Stromal cell of bone marrow (primary cell): Measurements from ENCODE around the gene TP53BP1.
"Not testable (repeated sequence)": the region's sequence is repeated elsewhere in the genome, so short reads cannot be mapped to it uniquely, and the experiment has no call there.

ENCODE experiments used
- DNase-seq: peaks from one replicate; pipeline ENCODE4 v3.0.0-alpha.2; 2012; ENCODE audit warnings: low read depth

TP53BP1 gene

GRCh38 chr15:43420435-43420834 is 72.5 kb downstream of the TP53BP1 start:
- DNase-seq = no peak

DNA sequence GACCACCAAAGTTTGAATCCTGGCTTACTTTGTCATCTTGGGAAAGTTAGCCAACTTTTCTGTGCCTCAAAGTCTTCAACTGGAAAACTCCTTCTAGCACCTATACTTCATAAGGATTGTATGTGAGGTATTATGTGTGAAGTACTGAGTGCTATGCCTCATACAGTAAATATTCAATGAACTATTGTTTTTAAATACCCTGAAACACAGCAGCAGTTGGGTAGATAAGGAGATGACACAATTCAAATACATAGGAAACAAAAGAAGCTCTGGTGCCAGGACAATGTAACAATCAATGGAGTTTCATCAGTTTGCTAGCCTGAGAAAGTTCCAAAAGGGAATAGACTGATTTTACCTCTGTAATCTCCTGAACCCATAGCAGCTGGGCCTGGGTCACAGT is 78.8 kb downstream of the TP53BP1 start:
- DNase-seq = no peak

GRCh38 chr15:43412096-43412495 is 80.9 kb downstream of the TP53BP1 start:
- no peak for DNase-seq

- DNase-seq = peak; percentile 17
Measured at GRCh38 chr15:43410572-43411214, 82.3 kb downstream of the TP53BP1 start.

DNA sequence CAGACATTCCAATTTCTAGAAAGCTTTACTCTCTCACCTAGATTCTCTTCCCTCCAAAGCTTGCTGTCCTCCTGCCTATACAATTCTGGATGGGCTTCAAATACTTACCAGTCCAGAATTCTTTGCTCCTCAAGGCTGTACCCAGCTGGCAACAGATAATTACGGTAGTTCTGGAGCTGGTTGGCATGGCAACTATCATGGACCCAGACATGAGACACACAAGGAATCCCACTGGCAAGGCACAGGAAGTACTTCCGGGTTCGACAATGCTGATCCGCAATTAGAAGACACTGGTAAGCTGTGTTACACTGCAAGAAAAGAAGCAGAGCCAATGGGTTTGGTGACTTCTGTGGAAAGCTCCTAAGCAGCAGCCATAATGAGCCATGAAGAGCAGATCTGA is 84.2 kb downstream of the TP53BP1 start:
- no peak for DNase-seq

DNA sequence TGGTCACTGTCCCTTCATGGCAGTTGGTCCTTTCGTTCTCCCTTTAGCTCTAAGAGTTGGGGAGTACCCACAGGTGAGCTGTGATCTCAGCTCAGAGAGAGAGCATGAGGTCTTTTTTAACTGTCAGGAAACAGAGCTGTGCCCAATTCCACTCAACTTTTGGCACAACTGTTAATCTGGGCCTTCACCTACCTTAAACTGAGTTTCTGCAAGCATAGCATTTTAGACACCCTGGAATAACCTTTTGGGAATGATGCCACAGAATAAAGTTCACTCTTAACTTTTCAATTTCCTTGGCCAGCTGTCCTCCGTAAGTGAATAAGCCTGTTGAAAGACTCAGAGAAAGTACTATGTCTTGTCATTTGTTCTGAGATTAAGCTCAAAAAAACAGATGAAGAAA is 86.1 kb downstream of the TP53BP1 start:
- DNase-seq = no peak

- DNase-seq = no peak
Measured at GRCh38 chr15:43406189-43406588, 86.8 kb downstream of the TP53BP1 start.

GRCh38 chr15:43404130-43404529 is 88.8 kb downstream of the TP53BP1 start:
- no peak for DNase-seq

GRCh38 chr15:43403616-43404015 is 89.3 kb downstream of the TP53BP1 start:
- DNase-seq = no peak

- DNase-seq = no peak
Measured at GRCh38 chr15:43402255-43402654, 90.7 kb downstream of the TP53BP1 start.

GRCh38 chr15:43393592-43393991 is 99.4 kb downstream of the TP53BP1 start:
- DNase-seq = not testable (repeated sequence)

DNA sequence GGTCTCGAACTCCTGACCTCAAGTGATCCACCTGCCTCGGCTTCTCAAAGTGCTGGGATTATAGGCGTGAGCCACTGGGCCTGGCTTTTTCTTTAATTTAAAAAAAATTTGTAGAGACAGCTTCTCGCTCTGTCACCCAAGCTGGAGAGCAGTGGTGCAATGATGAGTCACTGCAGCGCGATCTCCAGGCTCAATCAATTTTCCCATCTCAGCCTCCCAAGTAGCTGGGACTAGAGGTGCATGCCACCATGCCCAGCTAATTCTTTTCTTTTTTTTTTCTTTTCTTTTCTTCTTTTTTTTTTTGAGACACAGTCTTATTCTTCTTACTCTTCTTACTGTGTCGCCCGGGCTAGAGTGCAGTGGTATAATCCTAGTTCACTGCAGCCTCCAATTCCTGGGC is 102.2 kb downstream of the TP53BP1 start:
- DNase-seq = no peak

- no peak for DNase-seq
Measured at GRCh38 chr15:43383070-43383469, 109.9 kb downstream of the TP53BP1 start.

GRCh38 chr15:43382310-43382709 is 110.6 kb downstream of the TP53BP1 start:
- DNase-seq = no peak

DNA sequence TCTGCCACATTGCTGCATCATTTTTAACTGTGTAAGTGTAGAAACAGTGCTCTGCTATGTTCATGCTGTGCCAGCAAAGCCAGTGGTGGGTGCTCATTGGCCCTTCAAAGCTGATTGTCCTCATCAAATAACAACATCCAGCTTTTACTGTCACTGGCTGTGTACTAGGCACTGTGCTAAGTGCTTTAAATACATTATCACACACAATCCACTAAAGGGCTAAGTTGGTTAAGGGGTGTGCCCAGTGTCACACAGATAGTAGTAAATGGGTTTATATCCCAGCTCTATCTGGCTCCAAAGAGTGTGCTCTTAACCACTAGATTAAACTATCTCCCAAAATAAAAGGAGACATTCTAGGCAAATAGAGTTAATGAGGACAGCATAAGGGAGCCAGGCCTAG is 114.4 kb downstream of the TP53BP1 start:
- DNase-seq = no peak

DNA sequence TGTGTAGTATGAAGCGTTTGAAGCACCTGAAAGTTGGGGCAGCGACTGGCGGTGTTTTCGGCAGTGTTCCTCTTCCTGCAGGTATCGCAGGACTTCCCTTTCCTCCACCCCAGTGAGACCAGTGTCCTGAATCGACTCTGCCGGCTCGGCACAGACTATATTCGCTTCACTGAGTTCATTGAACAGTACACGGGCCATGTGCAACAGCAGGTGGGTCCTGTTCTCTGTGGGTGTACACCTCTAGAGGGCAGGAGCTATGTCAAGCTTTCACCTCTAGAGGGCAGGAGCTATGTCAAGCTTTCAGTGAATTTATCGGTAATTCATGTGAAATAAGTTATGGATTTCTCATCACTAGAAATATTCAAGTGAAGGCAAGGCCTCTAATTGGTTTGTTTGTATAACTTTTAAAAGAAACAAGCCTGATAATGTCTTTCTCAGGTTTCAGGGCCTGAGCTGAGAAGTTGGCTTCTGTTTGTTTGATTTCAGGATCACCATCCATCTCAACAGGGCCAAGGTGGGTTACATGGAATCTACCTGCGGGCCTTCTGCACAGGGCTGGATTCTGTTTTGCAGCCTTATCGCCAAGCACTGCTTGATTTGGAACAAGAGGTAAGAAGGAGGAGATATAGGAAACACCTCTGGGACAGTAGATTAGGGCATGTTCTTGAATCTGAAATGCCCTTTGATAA is 116.8 kb downstream of the TP53BP1 start:
- DNase-seq = peak; percentile 19

DNA sequence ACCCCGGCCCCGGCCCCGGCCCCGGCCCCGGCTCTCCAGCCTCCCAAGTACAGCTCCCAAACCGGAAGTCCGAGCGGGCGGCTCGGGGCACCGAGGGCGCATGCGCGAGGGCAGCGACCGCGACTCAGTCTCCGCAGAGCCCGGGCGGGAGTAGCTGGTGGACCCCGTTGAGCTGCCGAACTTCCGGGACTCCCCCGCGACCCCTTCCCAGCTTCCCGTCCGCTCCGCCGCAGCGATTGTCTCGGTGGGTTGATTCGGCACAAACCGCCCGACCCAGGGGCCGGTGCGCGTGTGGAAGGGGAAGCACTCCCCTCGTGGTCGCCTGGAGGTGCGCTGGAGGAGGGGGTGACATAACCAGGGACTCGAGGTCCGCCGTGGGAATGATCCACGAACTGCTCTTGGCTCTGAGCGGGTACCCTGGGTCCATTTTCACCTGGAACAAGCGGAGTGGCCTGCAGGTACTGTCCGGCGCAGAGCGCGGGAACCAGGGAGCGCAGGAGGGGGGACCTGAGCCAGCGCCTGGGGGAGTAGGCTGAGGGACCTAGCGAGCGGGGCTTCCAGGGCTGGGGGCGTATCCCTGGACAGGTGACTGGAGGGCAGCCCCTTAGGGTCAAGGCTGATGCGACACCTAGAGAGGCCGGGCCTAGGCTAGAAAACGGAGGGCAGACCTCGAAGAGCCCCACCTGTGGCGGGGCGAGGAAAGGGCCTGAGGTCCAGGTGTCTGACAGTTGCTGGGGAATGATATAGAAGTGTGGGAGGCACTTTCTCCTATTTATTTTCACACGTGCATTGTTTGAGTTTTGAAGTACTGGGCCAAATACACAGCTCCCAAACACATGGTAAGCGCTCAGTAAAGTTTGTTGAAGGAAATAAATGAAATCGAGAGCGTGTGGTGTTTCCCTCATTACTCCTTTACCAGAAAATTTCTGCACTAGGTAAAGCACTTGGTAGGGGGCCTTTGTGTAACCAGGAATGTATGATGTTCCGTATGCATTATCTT is 121.7 kb downstream of the TP53BP1 start, which contains the start of the genes TUBGCP4 and ZSCAN29:
TSS of gene TUBGCP4 (plus strand) at position 127 of the 1,000 bp plus-strand sequence. CDS start at position 381, 254 bp downstream.
TSS of gene ZSCAN29 (minus strand) at position 69 of the 1,000 bp plus-strand sequence. CDS start 1,130 bp downstream, outside the sequence.
- DNase-seq = peak; percentile 45

DNA sequence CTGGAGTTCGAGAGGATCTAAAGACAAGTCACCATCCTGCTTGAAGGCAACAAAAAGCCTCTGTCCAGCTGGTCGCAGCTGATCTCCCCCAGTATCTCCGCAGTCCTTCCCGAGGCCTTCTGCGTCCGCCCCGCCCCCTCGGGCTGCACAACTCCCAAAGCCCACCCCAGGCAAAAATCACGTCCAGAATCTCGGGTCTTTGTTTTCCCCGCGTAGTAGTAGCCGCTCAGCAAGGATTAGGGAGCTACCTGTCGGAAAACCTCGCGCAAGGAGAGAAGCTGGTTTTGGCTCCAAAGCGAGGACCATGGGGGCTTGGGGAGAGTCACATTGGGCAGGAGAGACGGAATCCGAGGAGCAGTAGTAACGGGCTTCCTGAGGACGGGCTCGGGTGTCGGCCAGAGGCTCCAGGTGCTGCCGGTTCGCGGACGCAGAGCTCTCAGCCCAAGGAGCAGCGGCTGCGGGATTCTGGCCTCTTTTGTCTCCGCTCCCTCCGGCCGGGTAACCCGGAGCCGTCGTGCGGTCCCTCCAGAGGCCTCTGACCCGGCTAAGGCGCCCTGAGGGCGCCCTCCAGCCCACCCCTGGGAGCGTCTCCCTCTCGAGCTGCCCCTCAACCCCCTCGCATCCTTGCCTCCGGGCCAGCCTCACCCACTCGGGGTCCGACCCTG is 122.5 kb downstream of the TP53BP1 start:
- no peak for DNase-seq

DNA sequence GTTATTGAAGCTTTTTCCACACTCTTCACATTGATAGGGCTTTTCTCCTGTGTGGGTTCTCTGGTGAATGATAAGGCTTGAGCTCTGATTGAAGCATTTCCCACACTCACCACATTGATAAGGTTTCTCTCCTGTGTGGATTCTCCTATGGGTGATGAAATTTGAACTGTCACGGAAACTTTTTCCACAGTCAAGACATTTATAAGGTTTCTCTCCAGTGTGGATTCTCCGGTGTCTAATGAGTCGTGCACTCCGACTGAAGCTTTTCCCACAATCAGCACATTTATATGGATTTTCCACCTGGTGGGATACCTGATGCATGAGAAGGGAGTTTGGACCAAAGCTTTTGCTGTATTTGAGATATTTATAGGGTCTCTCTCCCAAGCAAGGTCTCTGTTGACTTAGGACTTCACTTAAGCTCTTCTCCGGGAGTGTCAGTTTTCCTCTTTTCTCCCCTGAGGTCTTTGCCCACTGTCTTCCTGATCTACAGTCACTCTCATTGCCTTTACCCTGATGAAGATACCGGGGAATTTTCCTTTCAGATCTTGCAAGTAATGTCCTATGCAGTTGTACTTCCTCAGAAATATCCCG is 131.5 kb downstream of the TP53BP1 start:
- no peak for DNase-seq

GRCh38 chr15:43360821-43361220 is 132.1 kb downstream of the TP53BP1 start:
- DNase-seq = no peak
